GM21515 (cell line): ENCODE results near the gene TRMT1.
"Not testable (repeated sequence)": the region's sequence is repeated elsewhere in the genome, so short reads cannot be mapped to it uniquely, and the experiment has no call there.

ENCODE experiments used
- ATAC-seq: cut with Tn5 transposase; IDR thresholded peaks from one replicate; pipeline ENCODE4 v1.9.1; 2021; ENCODE audit not compliant: unreplicated experiment

The TRMT1 gene

DNA sequence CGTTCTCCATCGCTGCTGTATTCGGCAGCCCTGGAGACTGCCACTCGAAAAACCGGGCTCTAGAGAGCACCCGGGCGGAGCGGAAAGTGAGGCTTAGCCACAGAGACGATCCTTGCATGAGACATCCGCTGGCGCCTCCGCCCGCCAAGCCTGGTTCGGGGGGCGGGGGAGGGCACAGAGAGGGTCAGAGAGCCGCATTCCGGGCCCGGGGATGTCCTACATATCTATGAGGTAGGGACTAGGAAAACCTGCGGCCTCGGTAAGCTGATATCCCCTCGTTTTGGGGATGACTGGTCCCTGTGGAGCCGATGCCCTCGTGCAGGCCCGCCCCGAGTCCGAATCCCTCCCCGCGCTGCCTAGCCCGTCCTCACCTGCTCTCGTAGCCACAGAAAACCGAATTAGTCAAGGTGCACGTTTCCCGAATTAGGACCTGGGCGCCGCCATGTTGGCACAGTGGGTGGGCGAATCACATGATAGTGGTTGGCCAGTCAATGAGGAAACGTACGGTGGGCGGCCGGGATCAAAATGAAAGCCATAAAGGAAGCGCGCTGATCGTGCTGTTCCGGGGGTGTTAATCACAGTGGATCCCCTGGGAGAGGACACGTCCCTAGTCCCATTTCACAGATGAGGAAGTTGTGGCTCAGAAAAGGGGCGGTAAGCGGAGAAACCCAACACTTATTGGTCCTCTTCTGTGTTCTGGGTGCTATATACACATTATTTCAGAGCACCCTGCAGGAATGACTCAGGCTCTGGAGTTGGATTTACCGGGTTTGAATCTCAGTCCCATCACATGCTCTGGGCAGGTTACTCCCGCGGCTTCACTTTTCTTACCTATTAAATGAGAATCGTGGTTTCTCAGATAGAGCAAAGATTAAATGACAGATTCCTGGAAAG lies at the start of gene TRMT1:
Gene TRMT1, minus strand, starts transcription at position 459 of the 894 bp plus-strand sequence. Its CDS starts 341 bp downstream, at position 118.
- peak; percentile 48 for ATAC-seq

DNA sequence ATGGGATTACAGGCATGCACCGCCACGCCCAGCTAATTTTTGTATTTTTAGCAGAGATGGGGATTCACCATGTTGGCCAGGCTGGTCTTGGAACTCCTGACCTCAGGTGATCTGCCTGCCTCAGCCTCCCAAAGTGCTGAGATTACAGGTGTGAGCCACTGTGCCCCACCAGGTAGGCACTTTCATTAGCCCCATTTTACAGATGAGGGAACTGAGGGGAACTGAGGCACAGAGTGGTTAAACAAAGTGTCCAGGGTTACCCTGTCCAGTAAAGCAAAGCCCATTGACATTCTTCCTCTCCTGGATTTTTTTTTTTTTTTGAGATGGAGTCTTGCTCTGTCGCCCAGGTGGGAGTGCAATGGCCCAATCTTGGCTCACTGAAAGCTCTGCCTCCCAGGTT lies 49.6 kb upstream of the TRMT1 start:
- not testable (repeated sequence) for ATAC-seq

DNA sequence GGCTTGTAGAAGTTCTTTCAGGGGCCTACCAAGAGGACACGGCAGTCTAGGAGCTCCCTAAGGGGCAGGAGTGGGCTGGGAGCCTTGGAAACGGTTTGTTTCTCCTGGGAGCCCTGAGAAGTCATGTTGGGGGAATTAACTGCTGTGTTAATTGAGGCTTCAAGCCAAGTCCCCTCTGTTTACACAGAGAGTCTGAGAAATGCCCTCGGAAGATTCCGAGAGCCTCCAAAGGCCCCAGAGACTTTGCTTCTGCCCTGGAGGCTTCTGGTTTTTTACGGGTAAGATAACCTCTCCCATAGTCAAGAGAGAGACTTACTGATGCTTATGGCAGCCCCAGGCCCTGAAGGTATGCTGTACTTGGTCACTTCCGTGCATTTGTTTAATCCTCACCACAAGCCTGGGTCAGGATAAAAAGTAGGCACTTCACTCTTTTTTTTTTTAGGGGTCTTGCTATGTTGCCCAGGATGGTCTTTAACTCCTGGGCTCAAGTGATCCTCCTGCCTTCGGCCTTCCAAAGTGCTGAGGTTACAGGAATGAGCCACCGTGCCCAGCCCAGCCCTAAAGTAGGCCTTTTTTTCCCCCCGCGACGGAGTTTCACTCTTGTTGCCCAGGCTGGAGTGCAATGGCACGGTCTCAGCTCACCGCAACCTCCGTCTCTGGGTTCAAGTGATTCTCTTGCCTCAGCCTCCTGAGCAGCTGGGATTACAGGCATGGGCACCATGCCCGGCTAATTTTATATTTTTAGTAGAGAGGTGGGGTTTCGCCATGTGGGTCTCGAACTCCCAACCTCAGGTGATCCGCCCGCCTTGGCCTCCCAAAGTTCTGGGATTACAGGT lies 48.8 kb upstream of the TRMT1 start:
- no peak for ATAC-seq

DNA sequence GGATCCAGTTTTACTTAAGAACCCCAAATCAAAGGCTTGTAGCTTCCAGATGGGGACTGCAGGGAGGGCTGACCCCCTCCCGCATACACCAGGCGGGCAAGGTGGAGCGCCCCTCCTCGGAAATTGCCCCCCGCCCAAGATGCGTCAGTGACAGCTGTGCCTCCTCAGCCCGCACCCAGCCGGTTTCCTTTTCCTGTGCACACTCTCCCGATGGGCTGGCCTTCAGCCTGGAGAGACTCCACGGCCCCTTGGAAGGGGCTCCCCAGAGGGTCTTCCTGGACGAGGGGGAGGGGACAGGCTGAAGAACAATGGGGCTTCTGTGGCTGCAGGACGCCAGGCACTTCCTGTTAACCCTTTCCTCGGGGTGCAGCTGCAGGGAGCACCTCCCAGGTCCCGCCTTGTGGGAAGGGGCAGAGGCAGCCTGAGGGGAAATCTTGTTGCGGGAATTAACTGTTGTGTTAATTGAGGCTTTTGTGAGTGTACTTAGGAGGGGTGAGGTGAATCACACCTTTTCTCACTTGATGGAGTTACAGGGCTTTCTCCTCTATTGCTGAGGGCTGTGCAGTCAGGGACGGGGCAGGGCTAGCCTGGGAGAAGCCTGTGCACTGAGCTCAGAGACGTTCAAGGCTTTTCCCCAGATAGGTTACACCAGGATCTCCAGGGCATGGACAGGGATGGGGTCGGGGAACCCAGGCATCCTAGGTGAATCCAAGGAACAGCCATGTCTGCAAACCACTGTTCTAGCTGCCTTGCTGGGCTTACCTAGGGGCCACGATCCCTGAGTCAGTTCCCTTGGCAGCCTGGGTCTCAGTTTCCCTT lies 48.0 kb upstream of the TRMT1 start:
- no peak for ATAC-seq

DNA sequence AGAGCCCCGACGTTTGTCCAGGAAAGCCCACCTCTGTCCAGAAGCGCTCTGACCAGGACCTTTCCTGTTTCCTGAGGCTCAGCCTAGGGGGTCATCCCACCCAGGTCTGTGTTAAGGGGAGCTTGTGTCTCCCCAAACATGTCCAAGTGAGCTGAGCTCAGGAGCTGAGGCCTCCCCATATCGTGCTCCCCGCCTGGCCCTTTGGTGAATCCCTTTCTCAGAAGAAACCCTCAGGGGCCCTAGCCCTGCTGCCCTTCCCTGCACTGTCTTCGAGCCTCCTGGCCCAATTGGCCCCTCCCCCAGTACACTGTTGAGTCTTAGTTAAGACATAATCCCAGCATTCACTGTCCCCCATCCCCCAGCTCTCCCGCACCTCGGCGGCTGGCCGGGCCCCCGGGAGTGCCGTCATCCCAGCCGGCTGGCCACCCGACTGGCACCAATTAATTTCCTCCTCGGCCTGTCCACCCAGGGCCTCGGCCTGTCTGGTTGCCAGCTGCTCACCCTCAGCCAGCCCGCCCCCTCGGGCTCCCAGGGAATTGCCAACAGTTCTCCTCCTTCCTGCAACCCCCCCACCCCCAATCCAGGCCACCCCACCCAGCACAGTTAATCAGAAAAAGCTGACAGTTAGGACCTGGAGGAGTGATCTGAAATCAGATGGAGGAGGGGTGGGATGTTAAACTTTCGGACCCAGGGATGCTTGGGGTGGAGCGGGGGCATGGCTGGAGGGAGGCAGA lies 47.2 kb upstream of the TRMT1 start:
- ATAC-seq = no peak

DNA sequence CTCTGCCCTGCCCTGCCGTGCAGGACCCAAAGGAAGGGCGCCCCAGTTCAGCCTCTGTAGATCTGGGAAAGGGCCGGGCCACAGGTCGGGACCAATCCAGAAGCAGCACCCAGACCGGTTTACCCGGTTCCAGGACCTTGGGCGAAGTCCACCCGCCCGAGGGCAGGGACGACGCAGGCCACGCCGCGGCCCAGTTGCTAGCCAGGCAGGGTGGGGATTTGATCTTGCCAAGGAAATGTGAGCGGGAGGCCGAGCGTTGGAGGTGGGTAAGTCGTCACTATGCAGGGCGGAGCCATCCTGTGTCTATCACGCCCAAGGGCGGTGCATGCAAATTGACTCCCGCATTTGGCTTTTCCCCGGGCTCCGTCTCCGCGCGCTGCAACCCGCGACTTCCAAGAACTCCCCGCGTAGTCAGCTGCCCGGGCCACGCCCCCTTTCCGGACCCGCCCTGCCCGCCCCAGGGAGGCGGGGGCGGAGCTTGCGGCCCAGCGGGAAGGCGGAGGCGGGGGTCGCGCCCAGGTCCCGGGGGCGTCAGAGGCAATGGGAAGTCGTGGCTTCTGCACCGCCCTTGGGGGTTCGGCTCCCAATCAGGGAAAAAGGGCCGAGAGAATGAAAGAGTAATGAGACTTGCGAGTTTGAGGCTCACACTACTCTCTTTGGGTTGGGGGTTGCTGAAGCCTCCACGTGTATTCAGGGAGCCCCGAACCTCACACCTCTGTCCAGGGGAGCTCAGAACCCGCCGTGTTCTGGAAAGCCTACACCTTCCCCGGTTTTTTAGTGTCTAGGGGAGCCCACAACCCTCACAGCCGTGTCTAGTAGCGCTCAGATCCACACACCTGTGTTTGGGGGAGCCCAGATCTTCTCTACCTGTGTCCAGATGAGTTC lies 46.4 kb upstream of the TRMT1 start:
- peak; percentile 37 for ATAC-seq

DNA sequence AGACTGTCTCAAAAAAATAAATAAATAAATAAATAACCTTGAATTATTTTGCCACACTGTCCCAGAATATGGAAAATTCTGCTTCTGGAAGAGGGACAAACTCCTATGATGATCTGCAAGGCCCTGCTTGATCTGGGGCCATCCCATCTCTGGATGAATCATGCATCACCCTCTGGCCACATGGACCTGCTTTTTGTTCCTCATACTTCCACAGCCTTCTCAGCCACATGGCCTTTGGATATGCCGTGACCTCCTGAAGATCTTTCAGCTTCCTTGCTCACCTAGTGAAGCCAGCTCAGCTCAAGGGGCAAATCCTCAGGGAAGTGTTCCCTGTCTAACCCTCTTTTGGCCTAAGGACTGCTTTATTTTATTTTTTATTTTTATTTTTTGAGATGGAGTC lies 44.0 kb upstream of the TRMT1 start:
- ATAC-seq = no peak

DNA sequence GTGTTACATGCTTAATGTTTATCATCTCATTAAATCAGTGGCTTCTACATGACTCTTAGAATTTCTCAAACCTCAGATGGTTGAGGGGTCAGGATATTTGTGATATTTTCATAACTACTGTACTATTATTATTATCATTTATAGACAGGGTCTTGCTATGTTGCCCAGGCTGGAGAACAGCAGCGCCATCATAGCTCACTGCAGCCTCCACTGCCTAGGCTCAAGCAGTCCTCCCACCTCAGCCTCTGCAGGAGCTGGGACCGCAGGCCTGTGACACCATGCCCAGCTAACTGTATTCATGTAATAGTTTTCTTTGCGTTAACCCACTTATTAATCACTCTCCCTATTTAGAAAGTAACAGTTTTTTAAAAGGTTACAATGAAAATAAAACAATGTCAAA lies 43.2 kb upstream of the TRMT1 start:
- ATAC-seq = no peak

DNA sequence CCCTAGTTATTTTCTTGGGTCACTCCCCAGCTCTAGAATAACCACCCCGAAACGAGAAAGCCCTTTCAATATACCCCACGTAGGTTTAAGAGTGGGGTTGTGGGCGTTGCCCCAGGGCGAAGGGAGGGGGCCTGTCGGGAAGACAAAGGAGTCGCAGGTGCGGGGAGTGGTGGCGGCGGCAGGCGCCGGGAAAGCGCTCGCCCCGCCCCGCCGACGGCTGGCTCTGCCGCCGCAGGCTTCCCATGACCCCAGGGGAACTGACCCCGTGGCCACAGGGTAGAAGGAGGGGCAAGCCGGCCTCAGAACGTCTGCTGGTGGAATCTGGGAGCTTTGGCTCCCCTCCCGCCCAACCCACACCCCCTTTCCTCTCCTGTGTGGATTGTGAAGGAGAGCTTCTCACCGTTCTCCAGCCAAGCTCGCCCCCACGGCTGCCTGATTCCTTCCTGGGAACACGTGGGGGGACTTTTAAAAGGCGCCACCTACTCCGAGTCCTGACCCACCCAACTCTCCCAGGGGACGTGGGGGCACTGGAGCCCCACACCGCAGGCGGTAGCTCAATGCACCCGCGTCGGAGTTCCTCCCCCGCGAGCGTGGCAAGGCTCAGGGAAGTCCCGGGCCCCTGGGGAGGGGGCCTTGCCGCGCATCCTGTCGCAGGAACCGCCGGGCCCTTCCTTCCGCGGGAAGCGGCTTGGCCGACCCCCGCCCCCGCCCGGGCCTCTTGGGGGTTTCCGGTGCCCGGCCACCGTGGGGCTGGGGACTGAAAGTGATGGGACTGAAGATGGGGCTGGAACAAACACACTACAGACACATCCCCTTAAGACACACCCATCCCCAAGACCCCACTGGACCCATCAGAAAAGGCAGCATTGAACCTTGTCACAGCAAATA lies 39.2 kb upstream of the TRMT1 start:
- ATAC-seq = no peak

DNA sequence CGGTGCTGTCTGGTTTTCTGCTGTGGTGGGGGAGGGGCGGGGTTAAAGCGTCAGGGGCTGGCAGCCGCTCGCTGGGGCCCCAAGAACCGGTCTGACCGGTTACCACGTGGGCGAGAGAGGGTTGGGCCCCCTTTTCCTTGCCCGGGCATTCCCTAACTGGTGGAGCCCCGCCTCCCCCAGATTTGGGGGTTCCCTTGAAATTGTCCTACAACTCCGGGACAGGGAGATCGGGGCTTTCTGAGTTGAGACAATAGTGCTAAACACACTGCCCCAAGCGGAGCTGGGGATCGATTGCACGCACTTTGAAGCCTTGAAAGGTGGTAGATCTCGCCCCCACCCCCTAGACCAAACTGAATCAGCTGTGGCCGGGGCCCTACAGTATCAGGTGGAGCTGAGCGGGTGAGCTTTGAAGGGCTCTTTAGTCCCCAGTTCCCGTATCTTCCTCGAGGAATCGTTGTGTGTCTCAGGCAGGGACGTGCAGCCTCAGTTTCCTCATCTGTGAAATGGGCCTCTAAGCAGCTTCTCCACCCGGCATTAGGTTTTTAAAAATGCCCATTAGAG lies 38.5 kb upstream of the TRMT1 start:
- ATAC-seq = no peak

DNA sequence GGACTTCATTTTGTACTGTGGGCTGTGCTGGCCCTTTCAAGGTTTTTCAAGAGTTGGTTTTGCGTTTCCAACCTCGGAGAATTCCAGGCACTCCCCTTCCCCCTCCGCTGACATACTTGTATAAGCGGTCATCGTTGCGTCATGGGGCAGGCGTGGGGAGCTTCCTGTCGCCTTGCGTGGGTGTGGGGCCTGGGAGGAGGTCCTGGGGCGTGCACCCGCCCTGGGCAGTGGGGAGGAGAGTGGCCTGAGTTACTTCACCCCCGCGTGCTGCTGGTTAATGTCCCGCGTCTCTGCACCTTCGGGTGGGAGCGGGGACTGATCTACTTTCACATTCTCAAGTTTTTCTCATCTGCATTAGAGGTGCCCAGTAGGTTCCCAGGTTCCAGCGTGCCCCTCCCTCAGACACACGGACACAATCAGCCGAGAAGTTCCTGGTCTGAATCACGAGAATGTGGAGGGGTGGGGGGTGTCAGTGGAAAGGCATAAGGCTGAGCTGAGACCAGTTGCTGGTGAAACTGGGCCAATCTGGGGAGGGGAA lies 37.8 kb upstream of the TRMT1 start:
- ATAC-seq = no peak

DNA sequence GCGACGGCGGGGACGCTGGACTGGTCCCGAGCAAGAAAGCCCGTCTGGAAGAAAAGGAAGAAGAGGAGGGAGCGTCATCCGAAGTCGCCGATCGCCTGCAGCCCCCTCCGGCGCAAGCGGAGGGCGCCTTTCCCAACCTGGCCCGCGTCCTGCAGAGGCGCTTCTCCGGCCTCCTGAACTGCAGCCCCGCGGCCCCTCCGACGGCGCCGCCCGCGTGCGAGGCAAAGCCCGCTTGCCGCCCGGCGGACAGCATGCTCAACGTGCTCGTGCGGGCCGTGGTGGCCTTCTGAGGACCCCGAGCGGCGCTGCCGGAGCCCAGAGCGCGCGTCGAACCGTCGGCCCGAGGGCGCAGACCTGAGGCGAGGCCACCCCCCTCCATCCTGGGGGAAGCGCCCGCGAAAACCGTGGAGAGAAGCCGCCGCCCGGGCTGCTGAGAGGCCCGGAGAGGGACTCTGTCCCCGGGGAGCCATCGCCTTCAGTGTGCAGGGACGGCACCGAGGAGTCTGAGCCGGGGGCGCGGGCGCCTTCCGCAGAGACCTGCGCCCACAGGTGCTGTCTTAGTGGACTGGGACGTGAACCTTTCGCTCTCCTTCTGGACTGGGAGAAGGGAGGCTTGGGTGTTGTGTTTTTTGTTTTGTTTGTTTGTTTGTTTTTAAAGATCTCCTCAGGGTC lies 37.2 kb upstream of the TRMT1 start:
- no peak for ATAC-seq

DNA sequence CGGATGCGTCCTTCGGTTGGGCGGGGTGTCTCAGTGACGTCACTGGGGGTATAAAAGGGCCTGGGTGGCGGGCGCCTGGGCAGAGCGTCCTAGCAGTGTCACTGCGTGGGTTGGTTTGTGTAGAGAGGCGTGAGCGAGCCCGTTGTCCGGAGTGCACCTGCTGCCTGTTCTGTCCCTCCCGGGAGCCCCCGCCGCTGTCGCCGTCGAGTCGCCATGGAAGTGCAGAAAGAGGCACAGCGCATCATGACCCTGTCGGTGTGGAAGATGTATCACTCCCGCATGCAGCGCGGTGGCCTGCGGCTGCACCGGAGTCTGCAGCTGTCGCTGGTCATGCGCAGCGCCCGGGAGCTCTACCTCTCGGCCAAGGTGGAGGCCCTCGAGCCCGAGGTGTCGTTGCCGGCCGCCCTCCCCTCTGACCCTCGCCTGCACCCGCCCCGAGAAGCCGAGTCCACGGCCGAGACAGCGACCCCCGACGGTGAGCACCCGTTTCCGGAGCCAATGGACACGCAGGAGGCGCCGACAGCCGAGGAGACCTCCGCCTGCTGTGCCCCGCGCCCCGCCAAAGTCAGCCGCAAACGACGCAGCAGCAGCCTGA lies 36.5 kb upstream of the TRMT1 start:
- peak; percentile 30 for ATAC-seq

DNA sequence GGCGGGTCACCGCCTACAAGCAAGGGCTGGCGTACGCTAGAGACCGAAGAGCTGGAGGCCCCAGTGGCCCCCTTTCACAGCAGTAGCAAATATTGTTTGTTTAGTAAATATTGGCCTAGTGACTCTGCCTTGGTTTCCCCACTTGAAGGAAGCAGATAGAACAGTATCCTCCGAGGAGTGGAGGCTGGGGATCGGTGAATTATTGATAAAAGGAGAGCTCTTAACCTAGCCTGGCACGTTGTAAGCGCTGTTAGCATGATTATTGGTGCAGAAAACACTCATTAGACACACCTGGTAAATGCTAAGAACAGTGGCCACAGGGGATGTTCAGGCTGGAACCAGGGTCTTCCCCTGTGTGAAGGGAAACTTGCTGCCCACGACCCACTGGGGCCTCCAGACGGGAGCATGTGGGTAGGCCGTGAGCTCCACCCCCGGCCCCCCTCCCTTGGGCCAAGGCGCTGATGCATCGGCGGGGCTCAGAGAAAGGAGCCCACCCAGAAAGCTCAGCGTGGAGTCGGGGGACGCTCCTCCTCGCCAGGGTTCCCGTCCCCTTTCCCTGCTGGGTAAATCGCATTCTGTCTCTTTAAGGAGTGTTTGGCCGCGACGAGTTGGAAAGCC lies 35.9 kb upstream of the TRMT1 start:
- peak; percentile 7 for ATAC-seq

DNA sequence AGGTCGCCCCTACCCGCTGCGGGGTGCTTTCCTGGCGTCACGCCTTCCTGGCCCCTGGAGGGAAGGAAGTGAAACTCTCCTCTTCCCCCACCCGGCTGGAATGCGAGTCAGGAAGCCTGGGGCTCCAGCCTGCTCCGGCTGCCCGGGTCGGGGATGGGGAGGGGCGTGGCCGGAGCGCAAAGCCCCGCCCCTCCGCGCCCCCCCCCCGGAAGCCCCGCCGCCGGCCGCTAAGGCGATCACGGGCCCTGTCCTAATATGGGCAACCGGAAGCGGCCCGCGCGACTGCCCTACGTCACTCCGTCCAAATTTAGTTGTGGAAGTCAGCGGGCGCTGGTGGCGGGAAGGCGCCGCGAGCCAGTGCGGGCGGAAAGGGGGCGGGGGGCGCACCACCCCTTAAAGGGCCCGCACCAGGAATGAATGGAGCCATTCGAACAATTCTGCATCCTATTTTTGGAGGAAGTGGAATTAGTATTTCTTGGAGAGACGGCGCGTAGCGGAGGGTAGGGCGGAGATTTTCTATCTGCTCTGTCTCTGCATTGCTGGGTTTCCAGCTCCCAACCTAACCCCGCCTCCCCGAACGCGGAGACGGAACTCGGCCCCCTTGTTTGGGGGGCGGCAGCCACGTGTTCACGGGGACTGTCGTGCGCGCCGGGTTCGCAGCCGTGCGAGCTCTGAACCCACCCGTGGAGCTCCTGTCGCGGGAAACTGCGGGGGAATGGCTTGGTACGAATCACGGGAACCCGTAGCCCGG lies 35.2 kb upstream of the TRMT1 start:
- peak; percentile 35 for ATAC-seq
